ENCODE results near the gene SLC10A3. TPM values are rescaled to one million over a fixed set of nuclear protein-coding genes. Genes with fewer than 3 reads are reported as not detected.

The SLC10A3 gene
- polyA plus RNA-seq, 10 donors = 9.1 to 17.4 (median 12.2) TPM

GRCh38 chrX:154466907-154467306, 23.5 kb downstream of the SLC10A3 start:
- no peak for DNase-seq

- no peak for DNase-seq
These were observed 24.4 kb downstream of the SLC10A3 start for GRCh38 chrX:154466036-154466435.

GRCh38 chrX:154465601-154466000, 24.8 kb downstream of the SLC10A3 start:
- no peak for DNase-seq

GRCh38 chrX:154464806-154465365, 25.5 kb downstream of the SLC10A3 start:
- no peak for DNase-seq

GRCh38 chrX:154463611-154464220, 26.7 kb downstream of the SLC10A3 start:
- DNase-seq = no peak

- no peak for DNase-seq
These were observed 28.0 kb downstream of the SLC10A3 start for GRCh38 chrX:154462396-154462795.

GRCh38 chrX:154460326-154460725, 30.1 kb downstream of the SLC10A3 start:
- no peak for DNase-seq

GRCh38 chrX:154459832-154460231, 30.6 kb downstream of the SLC10A3 start:
- no peak for DNase-seq

- peak in 1 of 3 donors; percentile 22 for DNase-seq
These were observed 31.3 kb downstream of the SLC10A3 start for GRCh38 chrX:154458954-154459778.

- peak in 2 of 3 donors; percentile 37 to 67 for DNase-seq
These were observed 32.1 kb downstream of the SLC10A3 start, which contains the start of gene PLXNA3 for GRCh38 chrX:154458116-154458953. TSS of gene PLXNA3 (plus strand) at chrX:154458281. CDS start at chrX:154460184, 1,903 bp downstream.

GRCh38 chrX:154457491-154458115, 32.8 kb downstream of the SLC10A3 start:
- DNase-seq = peak in 2 of 3 donors; percentile 40

GRCh38 chrX:154452823-154453222, 37.6 kb downstream of the SLC10A3 start:
- no peak for DNase-seq

- no peak for DNase-seq
These were observed 40.1 kb downstream of the SLC10A3 start for GRCh38 chrX:154450312-154450711.

- DNase-seq = no peak
These were observed 40.8 kb downstream of the SLC10A3 start for GRCh38 chrX:154449618-154450017.

- no peak for DNase-seq
These were observed 41.9 kb downstream of the SLC10A3 start for GRCh38 chrX:154448484-154448883.

- no peak for DNase-seq
These were observed 44.0 kb downstream of the SLC10A3 start for GRCh38 chrX:154446430-154446829.

- no peak for DNase-seq
These were observed 44.7 kb downstream of the SLC10A3 start for GRCh38 chrX:154445776-154446175.

- DNase-seq = no peak
These were observed 45.6 kb downstream of the SLC10A3 start for GRCh38 chrX:154444755-154445246.

GRCh38 chrX:154443992-154444754, 46.3 kb downstream of the SLC10A3 start, which contains the start of gene FAM50A:
TSS of gene FAM50A (plus strand) at chrX:154444141. CDS start at chrX:154444236, 95 bp downstream.
- DNase-seq = peak; percentile 53 to 82 (median 76)

GRCh38 chrX:154443479-154443910, 46.9 kb downstream of the SLC10A3 start:
- no peak for DNase-seq
